B cell (primary cell): ENCODE data around the gene WDR43.

Experiments used
- EZH2 ChIP-seq: IDR thresholded peaks from 2 replicates; pipeline ENCODE4 v1.6.1; 2012; ENCODE audit warnings: borderline replicate concordance, low read depth, mild to moderate bottlenecking, moderate library complexity, low read length; ENCODE audit not compliant: insufficient read depth, poor library complexity, severe bottlenecking
- TF ChIP-seq, protein P1 (sequence below): fragments of 200-600 bp; IDR thresholded peaks from one replicate; pipeline ENCODE4 v1.8.0; 2022; ENCODE audit warnings: antibody characterized with exemption, mild to moderate bottlenecking

DNA sequence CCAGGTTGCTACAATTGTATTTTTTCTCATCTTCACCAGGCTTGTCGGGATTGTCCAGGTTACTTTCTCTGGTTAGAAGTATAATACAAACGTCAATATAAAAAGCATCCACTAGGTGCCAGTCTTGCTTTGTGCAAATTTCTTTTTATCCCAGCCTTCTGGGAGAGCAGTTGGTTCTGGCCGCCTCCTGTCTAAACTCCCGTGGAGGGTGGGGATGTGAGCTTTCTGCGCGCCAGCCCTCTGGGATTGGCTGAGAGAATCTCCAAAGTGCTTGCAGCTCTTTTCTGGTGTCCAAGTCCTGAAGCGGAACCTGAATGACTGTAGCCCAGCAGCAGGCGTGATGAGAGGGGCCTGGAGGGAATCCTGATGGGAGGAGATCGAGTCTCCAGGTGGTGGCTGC, 64.2 kb downstream of the WDR43 start:
- TF ChIP-seq, protein P1, sequence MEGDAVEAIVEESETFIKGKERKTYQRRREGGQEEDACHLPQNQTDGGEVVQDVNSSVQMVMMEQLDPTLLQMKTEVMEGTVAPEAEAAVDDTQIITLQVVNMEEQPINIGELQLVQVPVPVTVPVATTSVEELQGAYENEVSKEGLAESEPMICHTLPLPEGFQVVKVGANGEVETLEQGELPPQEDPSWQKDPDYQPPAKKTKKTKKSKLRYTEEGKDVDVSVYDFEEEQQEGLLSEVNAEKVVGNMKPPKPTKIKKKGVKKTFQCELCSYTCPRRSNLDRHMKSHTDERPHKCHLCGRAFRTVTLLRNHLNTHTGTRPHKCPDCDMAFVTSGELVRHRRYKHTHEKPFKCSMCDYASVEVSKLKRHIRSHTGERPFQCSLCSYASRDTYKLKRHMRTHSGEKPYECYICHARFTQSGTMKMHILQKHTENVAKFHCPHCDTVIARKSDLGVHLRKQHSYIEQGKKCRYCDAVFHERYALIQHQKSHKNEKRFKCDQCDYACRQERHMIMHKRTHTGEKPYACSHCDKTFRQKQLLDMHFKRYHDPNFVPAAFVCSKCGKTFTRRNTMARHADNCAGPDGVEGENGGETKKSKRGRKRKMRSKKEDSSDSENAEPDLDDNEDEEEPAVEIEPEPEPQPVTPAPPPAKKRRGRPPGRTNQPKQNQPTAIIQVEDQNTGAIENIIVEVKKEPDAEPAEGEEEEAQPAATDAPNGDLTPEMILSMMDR, result peak; percentile 70
- TF ChIP-seq EZH2, result no peak
